ENCODE data around the gene PCBP3.

DNA sequence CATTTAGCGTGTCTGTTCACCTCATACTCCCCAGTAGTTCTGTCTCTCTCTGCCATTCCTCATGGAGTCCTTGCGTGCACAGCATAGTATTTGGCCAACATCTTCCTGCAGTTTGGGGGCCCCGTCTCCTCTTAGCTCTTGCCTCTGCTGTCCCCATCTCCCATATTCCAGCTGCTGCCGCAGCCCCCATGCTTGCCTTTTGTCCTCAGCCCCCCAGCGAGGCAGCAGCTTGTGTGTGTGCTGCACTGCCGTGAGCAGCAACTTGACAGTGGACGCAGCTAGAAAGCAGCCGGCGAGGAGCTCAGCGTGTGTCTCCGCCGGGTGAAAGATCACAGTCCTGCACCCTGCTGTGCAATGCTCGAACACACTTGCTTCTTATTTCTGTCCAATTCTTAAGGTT, 173.8 kb downstream of the PCBP3 start:
- TF ChIP-seq EZH2 (IDR thresholded peaks at IDR 0.05; ENCODE audit: borderline replicate concordance, control insufficient read depth, low read depth, low read length) (no peak), NFIC (IDR thresholded peaks at IDR 0.05; ENCODE audit: low read depth, low read length) (no peak), JUND (IDR thresholded peaks at IDR 0.05; ENCODE audit: low read depth, low read length) (no peak), ESRRA (IDR thresholded peaks at IDR 0.05; ENCODE audit: low read length) (no peak), EED (IDR thresholded peaks at IDR 0.05; ENCODE audit: low read depth) (no peak), POLR2A (IDR thresholded peaks at IDR 0.05; ENCODE audit: low read depth, low read length) (no peak), FOXM1 (IDR thresholded peaks at IDR 0.05; ENCODE audit: low read depth, low read length) (no peak), POLR2AphosphoS2 (IDR thresholded peaks at IDR 0.05; ENCODE audit: low read depth, low read length) (no peak), CBFB (IDR thresholded peaks at IDR 0.05; ENCODE audit: low read depth) (no peak)
- TF ChIP-seq, protein P1, sequence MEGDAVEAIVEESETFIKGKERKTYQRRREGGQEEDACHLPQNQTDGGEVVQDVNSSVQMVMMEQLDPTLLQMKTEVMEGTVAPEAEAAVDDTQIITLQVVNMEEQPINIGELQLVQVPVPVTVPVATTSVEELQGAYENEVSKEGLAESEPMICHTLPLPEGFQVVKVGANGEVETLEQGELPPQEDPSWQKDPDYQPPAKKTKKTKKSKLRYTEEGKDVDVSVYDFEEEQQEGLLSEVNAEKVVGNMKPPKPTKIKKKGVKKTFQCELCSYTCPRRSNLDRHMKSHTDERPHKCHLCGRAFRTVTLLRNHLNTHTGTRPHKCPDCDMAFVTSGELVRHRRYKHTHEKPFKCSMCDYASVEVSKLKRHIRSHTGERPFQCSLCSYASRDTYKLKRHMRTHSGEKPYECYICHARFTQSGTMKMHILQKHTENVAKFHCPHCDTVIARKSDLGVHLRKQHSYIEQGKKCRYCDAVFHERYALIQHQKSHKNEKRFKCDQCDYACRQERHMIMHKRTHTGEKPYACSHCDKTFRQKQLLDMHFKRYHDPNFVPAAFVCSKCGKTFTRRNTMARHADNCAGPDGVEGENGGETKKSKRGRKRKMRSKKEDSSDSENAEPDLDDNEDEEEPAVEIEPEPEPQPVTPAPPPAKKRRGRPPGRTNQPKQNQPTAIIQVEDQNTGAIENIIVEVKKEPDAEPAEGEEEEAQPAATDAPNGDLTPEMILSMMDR (IDR thresholded peaks at IDR 0.05 in 2 of 3, conservative IDR thresholded peaks at IDR 0.05 in 1 of 3; ENCODE audit: control insufficient read depth in 2 of 3, extremely low read depth in 1 of 3, insufficient read depth in 1 of 3, low read depth in 3 of 3, low read length in 3 of 3): no peak
- TF ChIP-seq, protein P2, sequence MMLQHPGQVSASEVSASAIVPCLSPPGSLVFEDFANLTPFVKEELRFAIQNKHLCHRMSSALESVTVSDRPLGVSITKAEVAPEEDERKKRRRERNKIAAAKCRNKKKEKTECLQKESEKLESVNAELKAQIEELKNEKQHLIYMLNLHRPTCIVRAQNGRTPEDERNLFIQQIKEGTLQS (IDR thresholded peaks at IDR 0.05; ENCODE audit: borderline replicate concordance, extremely low read depth, low read depth, low read length): no peak

Data from GM12878 (cell line).